Inflammatory macrophage treated with lipopolysaccharide for 4 hours (primary cell): ENCODE results near the gene EPN2.
A peak's percentile ranks its signal among the peaks of the same experiment; 100 is the strongest.

ENCODE experiments used
- DNase-seq: peaks from one replicate; pipeline ENCODE4 v3.0.0-alpha.2; 2020

The EPN2 gene

GRCh38 chr17:19242323-19242722 is 5.2 kb downstream of the EPN2 start:
- no peak for DNase-seq

DNA sequence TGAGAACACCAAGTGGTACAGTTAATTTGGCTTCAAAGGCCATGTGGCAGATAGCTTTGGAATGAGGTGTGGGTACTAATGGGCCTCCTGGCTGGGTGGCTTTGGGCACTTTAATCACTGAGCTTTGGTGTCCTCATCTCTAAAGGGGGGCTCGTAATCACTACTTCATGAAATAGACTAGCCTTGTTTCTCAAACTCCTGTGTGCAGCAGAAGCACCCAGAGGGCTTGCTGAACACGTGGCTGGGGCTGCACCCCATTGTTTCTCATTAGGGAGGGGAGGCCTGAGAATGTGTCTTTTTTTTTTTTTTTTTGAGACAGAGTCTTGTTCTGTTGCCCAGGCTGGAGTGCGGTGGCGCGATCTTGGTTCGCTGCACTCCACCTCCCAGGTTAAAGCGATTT is 5.8 kb downstream of the EPN2 start:
- DNase-seq: no peak

GRCh38 chr17:19243838-19244237 is 6.7 kb downstream of the EPN2 start:
- DNase-seq: no peak

- no peak for DNase-seq
Observed at GRCh38 chr17:19244357-19244756, 7.2 kb downstream of the EPN2 start.

- no peak for DNase-seq
Observed at GRCh38 chr17:19244781-19245180, 7.6 kb downstream of the EPN2 start.

- no peak for DNase-seq
Observed at GRCh38 chr17:19247473-19247872, 10.3 kb downstream of the EPN2 start.

DNA sequence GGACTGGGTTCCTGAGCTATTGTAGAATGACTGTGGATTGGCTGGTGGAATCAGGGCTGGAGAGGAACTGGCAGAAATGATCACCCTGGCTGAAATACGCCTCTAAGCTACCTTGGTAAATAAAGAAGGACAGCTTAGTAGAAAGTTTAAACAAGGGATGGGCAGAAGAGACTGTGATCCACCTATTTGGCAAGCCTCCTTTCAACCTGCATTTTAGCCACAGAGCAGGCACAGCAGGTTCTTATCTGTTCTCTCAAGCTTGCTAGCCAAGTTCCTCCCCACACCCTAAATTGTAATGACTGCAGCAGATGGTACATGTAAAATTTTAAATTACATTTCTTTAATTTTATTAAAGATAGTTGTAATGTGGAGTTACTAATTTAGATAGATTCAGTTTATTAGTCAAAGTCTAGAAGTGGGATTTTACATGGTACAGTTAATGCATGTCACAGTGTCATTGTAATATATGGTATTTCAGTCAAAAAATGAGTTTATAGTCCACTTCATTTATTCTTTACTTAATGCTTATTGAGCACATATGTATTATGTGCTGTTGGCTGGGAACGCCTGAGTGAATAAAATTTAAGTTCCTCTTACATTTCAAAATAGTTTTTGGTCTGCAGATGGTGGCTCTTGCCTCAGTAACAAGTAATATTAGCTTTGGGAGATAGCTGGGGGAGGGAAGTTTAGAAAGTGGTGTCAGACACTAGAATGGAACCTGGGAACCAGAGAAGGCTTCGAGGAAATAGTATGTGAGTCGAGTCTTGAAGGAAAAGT is 11.2 kb downstream of the EPN2 start:
- DNase-seq: peak; percentile 20

GRCh38 chr17:19248928-19249574 is 11.9 kb downstream of the EPN2 start:
- DNase-seq: no peak

- DNase-seq: no peak
Observed at GRCh38 chr17:19249681-19250080, 12.5 kb downstream of the EPN2 start.

DNA sequence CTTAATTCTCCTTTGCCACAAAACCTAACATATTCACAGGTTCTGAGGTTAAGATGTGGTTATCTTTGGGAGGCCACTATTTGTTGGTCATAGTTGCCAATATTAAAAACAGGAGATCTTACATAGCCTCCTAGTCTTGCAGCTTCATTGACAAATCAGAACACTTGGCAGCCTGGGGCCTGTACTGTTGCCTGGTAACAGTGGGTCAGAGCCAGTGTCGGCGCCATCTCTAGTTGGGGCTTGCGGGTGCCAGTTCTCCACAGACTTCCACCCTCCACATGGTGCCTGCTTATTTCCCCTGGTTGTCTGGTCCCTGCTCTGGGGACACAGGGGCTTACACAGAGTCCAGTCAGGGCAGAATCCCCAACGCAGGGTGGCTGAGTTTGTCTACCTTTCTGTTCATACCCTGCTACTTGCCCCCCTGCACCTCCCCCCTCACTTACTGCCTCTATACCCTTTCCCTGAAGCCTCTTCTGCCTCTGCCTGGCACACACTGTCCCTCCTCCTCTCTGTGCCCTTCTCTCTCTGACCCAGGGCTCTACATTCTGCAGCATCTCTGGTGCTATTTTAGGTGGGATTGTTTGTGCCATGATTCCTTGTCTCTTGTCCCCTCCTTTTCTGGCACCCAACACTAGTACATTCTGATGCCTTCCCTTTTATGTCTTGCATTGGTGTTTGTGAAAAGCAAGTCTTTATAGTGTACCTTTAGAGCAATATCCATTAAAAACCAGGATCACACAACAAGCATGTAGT is 13.4 kb downstream of the EPN2 start:
- DNase-seq: no peak

DNA sequence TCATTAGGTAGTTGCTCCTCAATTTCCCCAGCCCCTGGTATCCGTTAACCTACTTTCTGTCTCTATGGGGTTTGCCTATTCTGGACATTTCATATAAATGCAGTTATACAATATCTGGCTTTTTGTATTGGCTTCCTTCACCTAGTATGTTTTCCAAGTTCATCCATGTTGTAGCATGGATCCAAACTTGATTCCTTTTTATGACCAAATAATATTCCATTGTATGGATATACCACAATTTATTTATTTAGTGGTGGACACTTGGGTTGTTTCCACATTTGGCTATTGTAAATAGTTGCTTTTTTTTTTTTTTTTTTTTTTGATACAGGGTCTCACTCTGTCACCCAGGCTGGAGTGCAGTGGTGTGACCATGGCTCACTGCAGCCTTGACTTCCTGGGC is 15.9 kb downstream of the EPN2 start:
- DNase-seq: no peak

GRCh38 chr17:19254651-19255050 is 17.5 kb downstream of the EPN2 start:
- DNase-seq: no peak

- no peak for DNase-seq
Observed at GRCh38 chr17:19255279-19255678, 18.1 kb downstream of the EPN2 start.

- DNase-seq: no peak
Observed at GRCh38 chr17:19258371-19258770, 21.2 kb downstream of the EPN2 start.

GRCh38 chr17:19260958-19261357 is 23.8 kb downstream of the EPN2 start:
- DNase-seq: no peak

DNA sequence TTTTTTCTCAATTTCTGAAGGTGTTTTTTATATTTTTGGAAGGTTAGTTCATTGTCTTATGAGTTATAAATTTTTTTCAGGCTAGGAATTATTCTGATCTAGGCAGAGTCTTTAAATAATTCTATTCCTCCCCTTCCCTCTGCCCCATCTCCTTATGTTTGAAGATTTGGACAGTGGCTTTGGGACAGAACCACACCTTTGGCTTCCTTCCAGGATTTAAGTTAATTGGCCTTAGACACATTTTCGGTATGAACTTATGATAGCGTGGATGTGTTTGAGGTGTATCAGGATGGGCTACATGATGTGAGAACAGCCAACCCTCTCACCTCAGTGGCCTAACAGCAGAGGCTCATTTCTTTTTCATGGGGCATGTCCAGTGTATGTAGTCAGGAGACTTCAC is 24.3 kb downstream of the EPN2 start:
- DNase-seq: no peak

DNA sequence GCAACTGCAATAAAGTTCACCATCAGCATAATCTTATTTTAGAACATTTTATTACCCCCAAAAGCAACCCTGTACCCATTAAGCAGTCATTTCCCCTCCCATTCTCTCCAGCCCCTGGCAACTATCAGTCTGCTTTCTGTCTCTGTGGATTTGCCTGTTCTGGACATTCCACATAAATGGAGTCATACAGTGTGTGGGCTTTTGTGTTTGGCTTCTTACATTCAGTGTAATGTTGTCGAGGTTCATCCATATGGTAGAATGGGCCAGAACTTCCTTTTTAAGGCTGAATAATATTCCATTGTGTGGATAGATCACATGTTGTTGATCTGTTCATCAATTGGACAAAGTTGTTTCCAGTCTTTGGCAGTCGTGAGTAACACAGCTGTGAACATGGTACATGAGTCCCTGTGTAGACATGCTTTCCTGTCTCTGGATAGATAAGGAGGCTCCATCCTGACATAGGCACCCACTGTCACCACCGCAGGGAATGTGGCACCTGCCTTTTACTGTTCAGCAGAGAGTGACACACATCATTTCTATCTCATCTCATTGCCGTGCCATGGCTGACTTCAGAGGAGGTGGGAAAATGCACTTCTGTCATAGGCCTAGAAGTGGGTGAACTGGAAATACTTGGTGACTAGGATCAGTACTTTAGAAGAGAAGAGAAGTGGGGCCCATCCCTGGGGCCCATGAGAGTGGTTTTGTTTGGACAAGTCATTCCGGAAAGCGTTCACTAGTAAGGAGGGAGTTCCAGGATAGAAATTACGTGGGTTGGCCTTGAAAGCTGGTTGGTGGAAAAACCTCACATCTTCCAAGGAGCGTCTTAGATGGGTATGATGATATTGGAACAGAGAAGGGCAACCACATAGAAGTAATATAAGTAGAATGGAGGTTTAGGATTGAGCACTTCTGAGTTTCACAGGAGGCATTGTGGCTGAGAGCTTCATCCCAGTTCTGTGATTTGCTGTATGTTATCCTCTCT is 25.8 kb downstream of the EPN2 start:
- DNase-seq: no peak

DNA sequence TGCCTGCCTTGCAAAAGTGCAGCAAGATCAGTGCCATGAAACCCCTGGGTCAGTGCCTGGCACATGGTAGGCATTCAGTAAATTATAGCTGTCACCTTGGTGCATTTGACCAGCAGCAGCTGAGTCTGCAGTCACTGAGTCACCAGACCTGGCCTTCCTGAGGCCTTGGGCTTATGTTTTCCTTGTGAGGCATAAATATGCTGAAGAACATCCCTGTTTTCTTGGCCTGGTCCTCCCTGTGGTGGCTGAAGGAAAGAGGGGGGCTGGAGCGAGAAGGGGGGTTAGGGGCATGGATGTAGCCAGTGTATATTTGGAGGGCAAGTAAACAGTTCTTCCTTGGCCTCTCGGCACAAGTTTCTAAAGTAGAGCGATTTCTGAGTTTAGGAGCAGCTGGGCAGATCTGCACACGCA is 26.5 kb downstream of the EPN2 start:
- no peak for DNase-seq

- DNase-seq: no peak
Observed at GRCh38 chr17:19264268-19264667, 27.1 kb downstream of the EPN2 start.

DNA sequence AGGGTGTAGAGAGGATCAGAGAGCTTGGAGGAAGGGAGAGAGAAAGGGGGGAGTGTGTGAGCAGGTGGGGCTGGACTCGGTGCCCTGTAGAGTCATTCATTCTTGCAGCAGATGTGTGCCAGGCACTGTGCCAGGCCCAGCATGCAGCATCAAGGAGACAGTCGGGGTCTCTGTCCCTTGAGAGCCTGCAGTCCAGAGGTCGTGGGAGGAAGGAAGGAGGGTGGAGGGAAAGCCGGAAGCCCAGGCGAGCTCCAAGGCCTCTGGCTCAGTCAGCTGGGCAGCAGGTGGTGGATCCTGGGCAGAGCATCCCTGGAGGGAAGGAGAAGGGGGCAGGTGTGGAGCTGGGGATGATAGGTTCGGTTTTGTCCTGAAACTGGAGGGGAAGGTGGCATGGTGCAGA is 27.5 kb downstream of the EPN2 start:
- DNase-seq: no peak

DNA sequence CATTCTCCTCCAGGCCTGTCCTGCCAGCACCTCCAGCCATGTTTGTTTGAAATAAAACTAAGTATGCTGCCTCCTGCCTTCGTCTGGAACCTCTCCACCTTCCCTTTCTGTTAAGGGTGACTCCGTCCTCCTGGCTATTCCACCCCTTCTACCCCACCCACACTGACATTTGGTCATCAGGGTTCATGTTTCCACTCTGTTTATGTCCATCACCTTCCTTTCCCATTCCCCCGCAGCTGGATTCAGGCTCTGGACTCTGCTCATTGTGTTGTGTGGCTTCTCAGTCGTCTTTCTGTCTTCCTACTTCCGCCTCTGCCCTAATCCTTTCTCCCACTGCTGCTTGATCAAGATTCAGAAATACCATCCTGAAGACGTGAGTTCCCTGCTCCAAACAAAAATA is 28.6 kb downstream of the EPN2 start:
- no peak for DNase-seq

DNA sequence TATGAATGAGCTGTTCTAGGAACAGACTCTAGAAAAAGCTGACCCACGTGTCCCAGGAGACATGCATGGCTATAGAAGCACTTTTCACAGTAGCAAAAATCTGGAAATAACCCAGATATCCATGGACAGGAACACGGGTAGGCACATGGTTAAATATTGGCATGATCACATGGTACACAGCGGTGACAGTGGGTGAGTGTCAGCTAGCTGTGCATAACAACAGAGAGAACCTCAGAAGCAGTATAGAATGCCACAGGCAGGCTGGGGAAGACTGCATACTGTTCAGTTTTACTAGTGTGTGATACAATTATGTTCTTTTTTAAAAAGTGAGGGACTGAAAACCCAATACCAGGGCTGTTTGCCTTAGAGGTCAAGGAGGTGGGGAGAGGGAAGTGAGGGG is 31.4 kb downstream of the EPN2 start:
- DNase-seq: no peak

DNA sequence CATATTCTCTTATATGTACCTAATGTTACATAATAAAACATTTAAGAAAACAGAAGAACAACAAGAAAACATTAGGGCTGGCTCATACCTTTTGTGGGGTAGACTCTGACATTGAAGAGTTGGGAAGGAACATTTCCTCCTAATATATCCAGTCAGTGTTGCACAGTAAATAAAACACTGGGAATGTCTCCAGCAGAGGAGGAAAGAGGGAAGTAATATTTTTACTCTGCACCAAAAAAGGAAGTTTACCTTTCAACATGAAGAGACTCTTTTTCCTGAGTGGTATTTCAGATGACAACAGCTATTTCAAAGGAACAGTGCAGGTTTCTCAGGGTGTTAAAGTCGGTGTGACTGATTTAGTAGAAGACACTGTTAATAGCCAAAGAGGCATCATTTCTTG is 31.9 kb downstream of the EPN2 start:
- DNase-seq: peak; percentile 19
